ENCODE measurements around the gene CLEC2A.

DNA sequence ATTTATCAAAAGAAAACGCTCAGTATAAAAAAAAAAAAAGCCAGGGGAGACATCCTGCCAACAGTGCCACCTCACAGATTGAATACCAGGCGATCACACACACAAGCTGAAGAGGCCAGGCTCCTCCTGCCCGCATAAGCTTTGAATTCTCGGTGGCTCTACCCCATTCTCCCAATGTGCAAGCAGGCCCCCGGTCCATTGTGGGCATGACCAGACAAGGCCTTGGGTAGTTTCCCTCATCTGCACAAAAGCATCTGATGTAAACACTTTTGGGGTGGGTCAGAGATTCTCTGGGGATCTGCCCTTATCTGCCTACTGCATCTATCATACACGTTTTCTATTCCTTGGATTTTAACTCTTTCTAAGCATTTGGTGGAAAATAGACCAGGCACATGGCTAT lies 34.6 kb downstream of the CLEC2A start:
- no peak for TF ChIP-seq CTCF (IDR thresholded peaks at IDR 0.05)
- no peak for TF ChIP-seq POLR2A (IDR thresholded peaks at IDR 0.05)

Measured in heart left ventricle (tissue), 13 donors.